Type B pancreatic cell (in vitro differentiated cells): ENCODE results near the gene CDS2. TPM values are rescaled to one million over a fixed set of nuclear protein-coding genes. Genes with fewer than 3 reads are reported as not detected.

Experiments used
- DNase-seq: peaks from one replicate; pipeline ENCODE4 v3.0.0; 2021; ENCODE audit warnings: mixed read lengths; ENCODE audit not compliant: unreplicated experiment; ENCODE audit errors: extremely low spot score
- H3K27ac Mint-ChIP-seq: 2 replicates; pipeline ENCODE4 v1.8.0; 2021; ENCODE audit warnings: mild to moderate bottlenecking, mixed read lengths
- H3K27me3 Mint-ChIP-seq: 2 replicates; pipeline ENCODE4 v1.8.0; 2021; ENCODE audit warnings: mixed read lengths
- H3K36me3 Mint-ChIP-seq: 2 replicates; pipeline ENCODE4 v1.8.0; 2021; ENCODE audit warnings: mixed read lengths
- H3K4me1 Mint-ChIP-seq: one replicate; pipeline ENCODE4 v1.8.0; 2021; ENCODE audit warnings: mixed read lengths; ENCODE audit not compliant: unreplicated experiment
- H3K4me3 Mint-ChIP-seq: 2 replicates; pipeline ENCODE4 v1.8.0; 2021; ENCODE audit warnings: mild to moderate bottlenecking, mixed read lengths
- H3K9me3 Mint-ChIP-seq: 2 replicates; pipeline ENCODE4 v1.8.0; 2021; ENCODE audit warnings: mixed read lengths
- total RNA-seq: library from RNA; stranded (reverse); gene quantifications from 2 replicates; pipeline ENCODE4 v1.2.1, GENCODE V29; 2021; ENCODE audit warnings: low replicate concordance
- TF ChIP-seq, protein P1 (sequence below): fragments of 200-600 bp; sonication (generic); conservative IDR thresholded peaks from 2 replicates; pipeline ENCODE4 v1.5.0; 2021; ENCODE audit warnings: antibody characterized with exemption, mild to moderate bottlenecking

The CDS2 gene
- total RNA-seq, 1 donor from 2014 or later: 44.4 TPM

DNA sequence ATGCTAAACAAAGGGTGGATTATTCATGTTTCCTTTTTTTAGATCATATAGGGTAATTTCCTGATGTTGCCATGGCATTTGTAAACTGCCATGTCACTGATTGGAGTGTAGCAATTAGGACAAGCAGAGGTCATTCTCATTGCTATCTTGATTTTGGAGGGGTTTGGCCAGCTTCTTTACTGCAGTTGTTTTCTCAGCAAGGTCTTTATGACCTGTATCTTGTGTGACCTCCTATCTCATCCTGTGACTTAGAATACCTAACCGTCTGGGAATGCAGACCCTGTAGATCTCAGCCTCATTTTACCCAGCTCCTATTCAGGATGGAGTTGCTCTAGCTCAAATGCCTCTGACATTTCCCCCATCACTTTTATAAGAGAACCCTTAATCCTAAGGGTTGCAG lies 53.6 kb downstream of the CDS2 start:
- Mint-ChIP-seq H3K9me3 (no peaks in the 10 kb centered on the region), H3K4me3 (no peak overlapping the region), H3K4me1 (no peaks in the 10 kb centered on the region)

DNA sequence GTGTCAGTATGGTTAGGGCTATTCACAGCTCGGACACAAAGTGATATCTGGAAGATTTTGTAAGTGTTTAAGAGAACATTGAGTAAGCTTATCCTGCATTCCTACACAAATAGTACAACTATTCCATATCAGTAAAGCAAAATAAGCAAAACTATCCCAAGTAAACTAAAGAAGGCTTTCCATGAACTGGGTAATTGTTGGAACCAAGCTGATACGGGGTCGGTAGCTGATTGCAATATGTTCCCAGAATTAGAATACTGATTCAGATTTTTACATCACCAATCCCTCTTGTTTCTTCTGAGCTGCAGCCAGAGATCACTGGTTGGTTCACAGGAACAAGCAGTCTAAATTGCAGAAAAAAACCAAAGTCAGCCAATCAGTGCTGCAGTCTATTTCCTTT lies 54.1 kb downstream of the CDS2 start:
- H3K4me3 Mint-ChIP-seq: no peak overlapping the region
- H3K4me1 Mint-ChIP-seq: no peaks in the 10 kb centered on the region
- DNase-seq: no peak
- TF ChIP-seq, protein P1, sequence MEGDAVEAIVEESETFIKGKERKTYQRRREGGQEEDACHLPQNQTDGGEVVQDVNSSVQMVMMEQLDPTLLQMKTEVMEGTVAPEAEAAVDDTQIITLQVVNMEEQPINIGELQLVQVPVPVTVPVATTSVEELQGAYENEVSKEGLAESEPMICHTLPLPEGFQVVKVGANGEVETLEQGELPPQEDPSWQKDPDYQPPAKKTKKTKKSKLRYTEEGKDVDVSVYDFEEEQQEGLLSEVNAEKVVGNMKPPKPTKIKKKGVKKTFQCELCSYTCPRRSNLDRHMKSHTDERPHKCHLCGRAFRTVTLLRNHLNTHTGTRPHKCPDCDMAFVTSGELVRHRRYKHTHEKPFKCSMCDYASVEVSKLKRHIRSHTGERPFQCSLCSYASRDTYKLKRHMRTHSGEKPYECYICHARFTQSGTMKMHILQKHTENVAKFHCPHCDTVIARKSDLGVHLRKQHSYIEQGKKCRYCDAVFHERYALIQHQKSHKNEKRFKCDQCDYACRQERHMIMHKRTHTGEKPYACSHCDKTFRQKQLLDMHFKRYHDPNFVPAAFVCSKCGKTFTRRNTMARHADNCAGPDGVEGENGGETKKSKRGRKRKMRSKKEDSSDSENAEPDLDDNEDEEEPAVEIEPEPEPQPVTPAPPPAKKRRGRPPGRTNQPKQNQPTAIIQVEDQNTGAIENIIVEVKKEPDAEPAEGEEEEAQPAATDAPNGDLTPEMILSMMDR: no peak
- no peaks in the 10 kb centered on the region for H3K27me3 Mint-ChIP-seq
- no peaks in the 10 kb centered on the region for H3K9me3 Mint-ChIP-seq
- H3K27ac Mint-ChIP-seq: no peak overlapping the region
- peaks cover 9% of the 10 kb centered on the region for H3K36me3 Mint-ChIP-seq

More for the DNA sequence above, 53.6 kb downstream of the CDS2 start:
- no peaks in the 10 kb centered on the region for H3K27me3 Mint-ChIP-seq
- no peak for DNase-seq
- H3K27ac Mint-ChIP-seq: no peak overlapping the region
- TF ChIP-seq, protein P1: no peak
- H3K36me3 Mint-ChIP-seq: peaks cover 9% of the 10 kb centered on the region

DNA sequence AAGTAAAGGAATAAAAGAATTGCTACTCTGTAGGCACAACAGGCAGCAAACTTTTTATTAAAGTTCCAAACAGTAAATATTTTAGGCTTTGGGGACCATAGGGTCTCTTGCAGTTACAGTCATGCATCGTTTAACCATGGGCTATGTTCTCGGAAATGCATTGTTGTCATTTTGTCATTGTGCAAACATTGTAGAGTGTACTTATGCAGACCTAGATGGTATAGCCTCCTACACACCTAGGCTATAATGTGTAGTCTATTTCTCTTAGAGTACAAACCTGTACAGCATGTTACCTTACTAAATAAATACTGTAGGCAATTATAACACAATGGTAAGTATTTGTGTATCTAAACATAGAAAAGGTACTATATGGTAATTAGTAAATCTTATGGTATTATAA lies 54.7 kb downstream of the CDS2 start:
- Mint-ChIP-seq H3K4me3 (no peak overlapping the region), H3K27me3 (no peaks in the 10 kb centered on the region), H3K9me3 (no peaks in the 10 kb centered on the region), H3K4me1 (no peaks in the 10 kb centered on the region), H3K36me3 (peaks cover 8% of the 10 kb centered on the region), H3K27ac (no peak overlapping the region)
- TF ChIP-seq, protein P1: no peak
- DNase-seq: no peak

DNA sequence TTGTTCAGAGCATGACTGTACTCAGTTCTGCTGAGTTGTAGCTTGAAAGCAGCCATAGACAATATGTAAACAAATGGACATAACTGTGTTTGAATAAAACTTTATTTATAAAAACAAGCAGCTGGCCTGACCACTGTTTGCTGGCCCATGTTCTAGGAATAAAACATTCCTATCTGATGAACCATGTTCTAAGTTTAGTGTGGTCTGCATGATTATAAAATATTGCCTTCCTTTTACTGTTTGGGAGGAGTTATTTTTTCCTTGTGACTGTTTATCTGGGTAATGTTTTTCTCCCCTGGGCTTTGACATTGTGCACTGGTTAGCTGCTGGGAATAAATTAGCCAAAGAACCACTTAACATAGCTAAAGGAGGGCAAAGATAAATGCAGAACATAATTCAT lies 55.1 kb downstream of the CDS2 start:
- Mint-ChIP-seq H3K9me3 (no peaks in the 10 kb centered on the region), H3K27ac (no peak overlapping the region), H3K4me1 (no peaks in the 10 kb centered on the region), H3K36me3 (peaks cover 4% of the 10 kb centered on the region), H3K4me3 (no peak overlapping the region), H3K27me3 (no peaks in the 10 kb centered on the region)
- TF ChIP-seq, protein P1: no peak
- DNase-seq: no peak

DNA sequence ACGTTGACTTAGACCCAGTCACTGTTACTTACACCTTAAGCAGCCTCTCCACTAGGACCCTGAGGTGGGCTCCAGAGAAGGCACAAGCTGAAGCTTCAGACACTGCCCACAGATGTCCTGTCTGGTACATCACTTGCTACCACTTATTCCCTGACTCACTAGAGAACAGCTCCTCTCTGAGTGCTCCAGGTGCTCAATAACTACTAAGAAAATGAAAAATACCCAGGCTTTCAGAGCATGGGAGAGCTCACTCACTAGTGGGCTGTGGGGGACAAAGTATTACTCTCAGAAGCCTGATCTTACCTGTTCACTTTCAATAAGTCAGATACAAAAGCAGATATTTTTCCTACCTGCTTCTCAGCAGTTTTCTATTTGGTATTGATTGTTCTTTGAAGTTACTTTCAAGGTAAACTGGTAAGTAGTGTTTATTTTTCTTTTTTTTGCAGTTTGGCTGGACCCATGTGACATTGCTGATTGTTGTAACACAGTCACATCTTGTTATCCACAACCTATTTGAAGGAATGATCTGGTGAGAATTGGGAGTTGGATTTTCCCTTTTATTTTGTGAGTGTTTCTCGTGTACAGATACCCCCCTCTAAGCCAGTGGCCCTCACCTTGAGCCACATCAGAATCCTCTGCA lies 55.9 kb downstream of the CDS2 start:
- Mint-ChIP-seq H3K9me3 (no peaks in the 10 kb centered on the region), H3K4me1 (no peaks in the 10 kb centered on the region), H3K27ac (no peak overlapping the region), H3K36me3 (peaks cover 4% of the 10 kb centered on the region), H3K27me3 (no peaks in the 10 kb centered on the region), H3K4me3 (no peak overlapping the region)
- TF ChIP-seq, protein P1: no peak
- DNase-seq: no peak
